22Rv1 (cell line): Measurements from ENCODE around the gene LTB4R.

Experiments used
- H3K27ac ChIP-seq: fragments of 450-650 bp; 2 replicates; pipeline ENCODE4 v1.5.1; 2017
- CTCF ChIP-seq: fragments of 450-650 bp; IDR thresholded peaks from 2 replicates; pipeline ENCODE4 v1.5.1; 2017; ENCODE audit warnings: mild to moderate bottlenecking
- ZFX ChIP-seq: fragments of 450-650 bp; IDR thresholded peaks from 2 replicates; pipeline ENCODE4 v1.6.1; 2017; ENCODE audit warnings: antibody characterized with exemption, borderline replicate concordance

LTB4R gene

GRCh38 chr14:24267516-24267915 lies 43.8 kb upstream of the LTB4R start:
- H3K27ac ChIP-seq: no peak overlapping the region
- TF ChIP-seq ZFX (no peak), CTCF (no peak)

- H3K27ac ChIP-seq: no peak overlapping the region
- TF ChIP-seq ZFX (no peak), CTCF (no peak)
These were observed 43.1 kb upstream of the LTB4R start for GRCh38 chr14:24268225-24268624.

DNA sequence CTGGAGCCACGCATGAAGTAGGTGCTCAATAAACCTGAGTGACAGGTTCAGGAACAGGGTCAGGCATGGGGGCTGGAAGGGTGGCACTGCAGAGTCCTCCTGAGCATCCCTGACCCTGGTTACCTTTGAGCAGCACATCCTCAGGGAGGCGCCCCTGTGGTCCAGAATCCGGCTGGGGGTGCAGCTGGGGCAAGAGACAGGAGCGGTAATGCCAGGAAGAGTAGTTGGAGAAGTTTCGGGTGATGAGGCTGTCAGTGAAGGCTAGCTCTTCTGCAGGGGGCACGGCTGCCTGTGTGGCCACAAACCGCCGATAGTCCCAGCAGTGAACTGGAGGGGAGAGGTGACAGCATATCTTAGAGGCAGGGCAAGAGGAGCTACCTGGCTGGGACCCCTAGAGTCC lies 41.9 kb upstream of the LTB4R start:
- TF ChIP-seq CTCF: no peak
- TF ChIP-seq ZFX: no peak
- H3K27ac ChIP-seq: no peak overlapping the region

DNA sequence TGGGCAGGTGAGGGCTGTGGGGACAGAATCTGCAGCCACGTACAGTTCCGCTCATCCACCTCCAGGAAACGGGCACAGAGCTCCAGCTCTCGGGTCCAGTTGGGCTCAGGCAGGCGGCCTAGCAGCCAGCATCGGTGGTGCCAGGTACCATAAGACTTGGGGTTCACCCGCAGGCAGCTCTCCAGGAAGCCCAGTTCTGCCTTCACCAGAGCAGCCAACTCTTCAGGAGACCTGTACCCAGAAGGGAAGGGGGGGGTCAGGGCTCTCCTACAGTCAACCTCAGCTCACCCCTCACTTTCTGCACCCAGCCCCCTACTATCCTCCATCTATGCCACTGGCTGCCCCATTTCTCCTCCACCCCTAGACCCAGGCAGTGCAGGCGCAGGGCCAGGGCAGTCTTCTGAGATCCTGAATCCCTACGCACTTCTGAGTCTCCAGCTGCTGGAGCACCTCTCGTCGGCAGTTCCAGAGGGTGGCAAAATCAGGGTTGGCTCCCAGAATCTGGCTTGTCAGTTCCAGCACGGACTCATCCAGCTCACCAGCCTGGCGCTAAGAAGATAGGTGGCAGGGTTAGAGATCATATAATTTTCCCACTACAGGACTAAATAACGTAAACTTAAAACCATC lies 41.3 kb upstream of the LTB4R start:
- H3K27ac ChIP-seq: no peak overlapping the region
- TF ChIP-seq ZFX (no peak), CTCF (no peak)

DNA sequence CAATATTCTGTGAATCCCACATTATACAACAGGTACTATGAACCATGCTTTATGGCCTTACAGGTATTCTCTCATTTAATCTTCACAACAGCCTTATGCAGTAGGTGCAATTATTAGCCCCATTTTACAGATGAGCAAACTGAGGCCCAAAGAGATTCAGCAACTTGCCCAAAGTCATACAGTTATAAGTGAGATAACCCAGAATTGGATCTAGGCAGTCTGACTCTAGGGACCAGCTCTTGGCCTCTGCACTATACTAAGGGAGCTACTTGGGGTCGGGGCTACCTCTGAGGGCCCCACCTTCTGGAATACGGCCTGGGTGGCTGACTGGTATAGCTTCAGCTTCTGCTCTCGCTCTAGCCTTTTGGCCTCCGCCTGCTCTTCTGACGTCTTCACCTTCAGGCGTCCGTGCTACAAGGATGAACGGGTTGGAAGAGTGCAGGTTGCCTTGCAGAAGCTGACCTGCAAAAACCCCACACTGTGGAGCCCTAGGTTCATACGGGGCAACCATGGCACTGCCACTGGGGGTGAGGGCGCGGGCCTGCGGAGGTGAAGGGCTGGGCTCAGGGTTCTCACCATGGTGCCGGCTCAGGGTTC lies 40.7 kb upstream of the LTB4R start:
- H3K27ac ChIP-seq: peak overlapping the region; percentile 91
- no peak for TF ChIP-seq ZFX
- TF ChIP-seq CTCF: no peak

DNA sequence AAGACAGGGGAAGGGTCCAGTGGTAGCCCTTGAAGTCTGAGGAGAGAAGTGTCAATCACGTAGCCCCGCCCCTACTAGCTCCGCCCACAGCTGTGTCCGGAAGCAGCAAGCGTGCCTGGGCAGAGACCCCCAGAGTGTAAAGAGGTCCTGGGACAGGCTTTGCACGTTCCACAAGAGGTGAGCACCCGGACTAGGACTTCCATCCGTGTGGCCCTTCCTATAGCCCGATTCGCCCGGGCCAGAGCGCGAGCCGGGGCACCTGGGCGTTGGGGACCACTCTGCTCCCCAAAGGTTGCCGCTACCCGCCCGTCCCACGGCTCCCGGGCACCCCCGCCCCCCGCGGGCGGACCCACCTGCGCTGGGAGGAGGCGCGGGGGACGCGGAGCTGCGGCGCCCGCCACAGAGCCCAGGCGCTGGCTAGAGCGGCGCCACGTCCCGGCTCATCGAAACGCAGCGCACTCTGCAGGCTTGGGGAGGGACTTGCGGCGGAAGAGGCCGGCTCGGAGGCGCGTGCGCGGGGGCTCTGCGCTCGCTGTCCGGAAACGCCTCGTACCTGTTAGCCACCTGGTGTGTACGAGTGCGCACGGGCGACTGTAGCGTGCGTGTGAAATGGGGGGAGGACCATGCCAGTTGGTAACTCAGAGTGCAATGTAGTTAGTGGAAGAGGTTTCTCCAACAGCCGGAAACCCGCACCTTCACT lies 40.0 kb upstream of the LTB4R start, which contains the start of gene RABGGTA:
Gene RABGGTA (minus strand): TSS at position 464 of the 700 bp plus-strand sequence. CDS start 482 bp downstream, outside the sequence.
- TF ChIP-seq CTCF: peak; percentile 86
- TF ChIP-seq ZFX: no peak
- H3K27ac ChIP-seq: peak within 1 kb of the TSS; percentile 91

- TF ChIP-seq ZFX: no peak
- TF ChIP-seq CTCF: no peak
- H3K27ac ChIP-seq: peak overlapping the region; percentile 91
These were observed 39.5 kb upstream of the LTB4R start for GRCh38 chr14:24271834-24272263.
